ENCODE results near the gene ATF6. TPM values are rescaled to one million over a fixed set of nuclear protein-coding genes. Genes with fewer than 3 reads are reported as not detected.

ATF6 gene
- total and polyA plus RNA-seq, 2 of the 8 experiments (the other 6 are each of a cell fraction or from before 2014, with no cell fraction given) = 4.6 to 10.0 TPM

DNA sequence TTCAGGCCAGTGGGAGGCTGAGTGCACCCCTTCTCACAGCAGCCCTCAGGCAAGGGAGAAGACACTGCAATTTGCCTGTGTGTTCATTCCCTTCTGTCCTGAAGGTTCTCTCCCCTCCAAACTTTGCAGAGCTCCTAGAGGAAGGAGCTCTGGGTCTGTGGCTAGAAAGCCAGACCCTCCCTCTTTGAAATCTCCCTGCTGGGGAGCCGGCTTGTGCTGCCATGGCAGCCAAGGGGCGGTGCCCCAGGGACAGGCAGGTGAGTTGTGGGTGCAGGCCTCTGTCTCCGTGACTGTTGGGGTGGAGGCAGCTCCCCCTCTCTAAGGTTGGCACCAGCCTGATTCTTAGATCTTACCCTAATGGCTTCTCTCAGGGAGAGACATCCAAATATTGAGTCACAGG is 204.5 kb downstream of the ATF6 start:
- POLR2A ChIA-PET (ENCODE audit: partially characterized antibody) = interaction anchor here (1.2 kb wide), 1 partner anchor 10 kb away, joined by 6 read pairs; no protein-coding TSS in a partner anchor
- CTCF ChIA-PET (ENCODE audit: partially characterized antibody) = no interaction called here

More for the DNA sequence above, 204.5 kb downstream of the ATF6 start:
- DNase-seq (ENCODE audit: low read depth in 1 of 2, low spot score in 2 of 2) = no peak
- Histone ChIP-seq H3K18ac (ENCODE audit: extremely low read depth, low read length) (no peak overlapping the region; the same call in 1 of the 2 replicates), H3K79me2 (ENCODE audit: control insufficient read depth in 1 of 2, insufficient read depth in 2 of 2, low read length in 2 of 2) (no peaks in the 10 kb centered on the region), H3K27me3 (replicated peaks in 1 of 4; ENCODE audit: control insufficient read depth in 3 of 4, extremely low read depth in 1 of 4, insufficient read depth in 3 of 4, low read length in 3 of 4) (no peaks in the 10 kb centered on the region), H3K9ac (replicated peaks in 1 of 4; ENCODE audit: extremely low read depth in 1 of 4, low read depth in 3 of 4, low read length in 3 of 4) (no peak overlapping the region), H2BK5ac (ENCODE audit: low read depth, low read length) (no peak overlapping the region), H3K4me1 (replicated peaks in 1 of 4; ENCODE audit: control insufficient read depth in 3 of 4, insufficient read depth in 4 of 4, low read length in 3 of 4) (peaks cover 0 to 6% (median 0%) of the 10 kb centered on the region in 4 experiments; a peak in 3 of 7 replicates), H2BK12ac (ENCODE audit: low read depth, low read length) (no peak overlapping the region), H4K91ac (replicated peaks; ENCODE audit: insufficient read length, low read length) (no peak overlapping the region), H3K4ac (replicated peaks; ENCODE audit: insufficient read length, low read depth, low read length) (no peak overlapping the region), H3K9me3 (ENCODE audit: insufficient read depth in 2 of 2, low read depth in 1 of 2, low read length in 1 of 2) (no peaks in the 10 kb centered on the region), H2AFZ (ENCODE audit: low read length) (no peak overlapping the region), H4K5ac (ENCODE audit: insufficient read length, low read depth, low read length) (no peak overlapping the region), H2AK5ac (ENCODE audit: low read depth, low read length) (no peak overlapping the region), H2BK20ac (ENCODE audit: low read length) (no peak overlapping the region), H3K56ac (replicated peaks; ENCODE audit: insufficient read length, low read depth, low read length) (no peak overlapping the region), H3K4me2 (ENCODE audit: insufficient read depth in 1 of 2, low read depth in 2 of 2, low read length in 2 of 2) (no peak overlapping the region), H3K23me2 (ENCODE audit: low read depth, low read length) (no peaks in the 10 kb centered on the region; the same call in 1 of the 2 replicates), H3K4me3 (ENCODE audit: extremely low read depth in 1 of 4, insufficient read depth in 2 of 4, low read depth in 3 of 4, low read length in 4 of 4) (no peak overlapping the region), H3K23ac (ENCODE audit: insufficient read length) (no peak overlapping the region), H3K14ac (ENCODE audit: insufficient read length) (no peak overlapping the region), H4K8ac (ENCODE audit: extremely low read depth, insufficient read depth, low read length) (no peak overlapping the region), H3K36me3 (ENCODE audit: control insufficient read depth in 2 of 4, insufficient read depth in 4 of 4, low read length in 3 of 4) (no peaks in the 10 kb centered on the region), H3K79me1 (ENCODE audit: low read depth, low read length) (no peaks in the 10 kb centered on the region), H2BK15ac (ENCODE audit: low read length) (no peak overlapping the region), H2BK120ac (replicated peaks; ENCODE audit: low read depth, low read length) (no peak overlapping the region), H3K27ac (ENCODE audit: low read depth, low read length) (no peak overlapping the region), H4K20me1 (replicated peaks in 1 of 2; ENCODE audit: control insufficient read depth in 1 of 2, insufficient read depth in 2 of 2, low read length in 2 of 2) (no peaks in the 10 kb centered on the region)
- no peak for TF ChIP-seq SIN3A (conservative IDR thresholded peaks at IDR 0.05 in 1 of 2, IDR thresholded peaks at IDR 0.05 in 1 of 2; ENCODE audit: low read depth in 1 of 2, low read length in 2 of 2)
- 66% methylated on average over 3 of the region's 3 CpGs; no CpG with 5 or more reads in 1 of the 2 experiments for WGBS, 2 experiments (ENCODE audit: extremely low coverage in 1 of 2, insufficient coverage in 1 of 2, insufficient read length in 1 of 2, insufficient replicate concordance in 2 of 2, low coverage in 1 of 2, low lambda C conversion rate in 2 of 2, missing lambda C conversion rate in 1 of 2)
- no peak for FAIRE-seq

Measured in H1 (cell line).